VCaP (cell line): ENCODE data around the gene SSBP4.

ENCODE experiments used
- H3K27ac ChIP-seq: fragments of 450-650 bp; 2 replicates; pipeline ENCODE4 v1.5.1; 2017
- TF ChIP-seq, protein P1 (sequence below): fragments of 450-650 bp; conservative IDR thresholded peaks from 2 replicates; pipeline ENCODE4 v1.5.1; 2017; ENCODE audit warnings: mild to moderate bottlenecking, moderate library complexity

Gene SSBP4

GRCh38 chr19:18433735-18434398 lies 14.7 kb downstream of the SSBP4 start:
- peak overlapping the region; percentile 89 for H3K27ac ChIP-seq
- TF ChIP-seq, protein P1, sequence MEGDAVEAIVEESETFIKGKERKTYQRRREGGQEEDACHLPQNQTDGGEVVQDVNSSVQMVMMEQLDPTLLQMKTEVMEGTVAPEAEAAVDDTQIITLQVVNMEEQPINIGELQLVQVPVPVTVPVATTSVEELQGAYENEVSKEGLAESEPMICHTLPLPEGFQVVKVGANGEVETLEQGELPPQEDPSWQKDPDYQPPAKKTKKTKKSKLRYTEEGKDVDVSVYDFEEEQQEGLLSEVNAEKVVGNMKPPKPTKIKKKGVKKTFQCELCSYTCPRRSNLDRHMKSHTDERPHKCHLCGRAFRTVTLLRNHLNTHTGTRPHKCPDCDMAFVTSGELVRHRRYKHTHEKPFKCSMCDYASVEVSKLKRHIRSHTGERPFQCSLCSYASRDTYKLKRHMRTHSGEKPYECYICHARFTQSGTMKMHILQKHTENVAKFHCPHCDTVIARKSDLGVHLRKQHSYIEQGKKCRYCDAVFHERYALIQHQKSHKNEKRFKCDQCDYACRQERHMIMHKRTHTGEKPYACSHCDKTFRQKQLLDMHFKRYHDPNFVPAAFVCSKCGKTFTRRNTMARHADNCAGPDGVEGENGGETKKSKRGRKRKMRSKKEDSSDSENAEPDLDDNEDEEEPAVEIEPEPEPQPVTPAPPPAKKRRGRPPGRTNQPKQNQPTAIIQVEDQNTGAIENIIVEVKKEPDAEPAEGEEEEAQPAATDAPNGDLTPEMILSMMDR: no peak

- TF ChIP-seq, protein P1: no peak
- peak overlapping the region; percentile 89 for H3K27ac ChIP-seq
Measured at GRCh38 chr19:18434411-18435175, 15.4 kb downstream of the SSBP4 start.

DNA sequence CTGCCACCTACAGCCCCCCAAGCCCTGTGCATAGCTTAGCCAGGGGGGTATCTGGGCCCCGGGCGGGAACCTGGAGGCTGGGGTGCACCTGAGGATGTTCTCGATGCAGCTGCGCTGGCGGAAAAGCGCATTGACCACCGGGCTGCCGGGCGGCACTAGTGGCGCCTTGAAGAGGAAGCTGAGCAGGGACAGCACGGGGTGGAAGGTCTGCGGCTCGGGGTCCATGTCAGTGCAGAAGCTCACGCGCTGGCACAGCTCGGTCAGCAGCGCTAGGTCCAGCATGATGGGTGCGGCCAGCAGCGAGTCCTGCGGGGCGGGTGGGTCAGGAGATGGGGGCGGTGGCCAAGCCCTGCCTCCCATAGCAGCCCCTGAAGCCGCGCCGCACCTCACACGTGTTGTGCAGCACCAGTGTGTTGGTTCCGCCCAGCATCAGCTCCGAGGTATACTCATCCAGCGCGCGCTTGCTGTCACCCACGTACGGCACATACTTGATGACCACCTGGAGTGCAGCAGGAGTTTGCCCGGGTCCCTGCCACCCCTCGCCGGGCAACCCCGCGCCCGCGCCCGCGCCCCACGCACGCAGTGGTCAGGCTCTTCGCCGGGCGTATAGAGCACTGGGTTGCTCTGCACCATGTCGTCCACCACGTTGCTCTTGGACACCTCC lies 16.1 kb downstream of the SSBP4 start:
- H3K27ac ChIP-seq: no peak overlapping the region
- TF ChIP-seq, protein P1: no peak

DNA sequence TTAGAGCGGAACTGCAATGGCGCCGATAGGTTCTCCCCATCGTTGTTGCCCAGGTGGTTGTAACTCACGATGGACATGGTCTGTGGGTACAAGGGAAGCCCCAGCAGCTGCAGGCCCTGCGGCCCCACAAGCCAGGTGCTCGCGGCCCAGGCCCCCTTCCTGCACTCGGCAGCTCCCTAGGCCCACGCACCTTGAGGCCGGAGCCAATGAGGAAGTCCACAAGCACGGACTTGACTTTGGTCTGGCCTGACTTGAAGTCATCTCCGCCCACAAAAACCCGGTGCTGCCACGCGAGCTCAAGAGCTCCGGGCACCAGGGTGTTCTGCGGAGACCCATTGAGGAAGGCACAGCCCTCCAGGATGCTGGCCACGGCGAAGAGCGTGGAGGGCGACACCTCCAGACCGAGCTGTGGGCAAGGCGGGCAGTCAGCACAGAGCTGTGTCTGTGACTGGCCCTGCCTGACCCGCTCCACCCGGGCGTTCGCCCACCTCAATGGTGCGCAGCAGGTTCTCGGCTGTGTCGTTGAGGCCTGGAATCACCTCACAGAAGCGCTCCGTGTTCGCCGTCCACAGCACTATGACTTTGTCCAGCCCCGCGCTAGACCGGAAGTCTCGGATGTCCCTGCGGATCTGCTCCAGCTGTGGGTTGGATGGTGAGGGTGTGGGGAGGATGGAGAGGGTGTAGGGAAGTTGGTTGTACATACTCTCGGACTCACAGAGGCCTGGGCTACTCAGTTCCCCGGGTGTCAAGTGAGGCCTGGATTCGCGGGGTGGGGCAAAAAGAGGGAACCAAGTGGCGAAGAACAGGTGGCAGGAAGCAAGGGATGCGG lies 16.9 kb downstream of the SSBP4 start:
- H3K27ac ChIP-seq: no peak overlapping the region
- TF ChIP-seq, protein P1: no peak

DNA sequence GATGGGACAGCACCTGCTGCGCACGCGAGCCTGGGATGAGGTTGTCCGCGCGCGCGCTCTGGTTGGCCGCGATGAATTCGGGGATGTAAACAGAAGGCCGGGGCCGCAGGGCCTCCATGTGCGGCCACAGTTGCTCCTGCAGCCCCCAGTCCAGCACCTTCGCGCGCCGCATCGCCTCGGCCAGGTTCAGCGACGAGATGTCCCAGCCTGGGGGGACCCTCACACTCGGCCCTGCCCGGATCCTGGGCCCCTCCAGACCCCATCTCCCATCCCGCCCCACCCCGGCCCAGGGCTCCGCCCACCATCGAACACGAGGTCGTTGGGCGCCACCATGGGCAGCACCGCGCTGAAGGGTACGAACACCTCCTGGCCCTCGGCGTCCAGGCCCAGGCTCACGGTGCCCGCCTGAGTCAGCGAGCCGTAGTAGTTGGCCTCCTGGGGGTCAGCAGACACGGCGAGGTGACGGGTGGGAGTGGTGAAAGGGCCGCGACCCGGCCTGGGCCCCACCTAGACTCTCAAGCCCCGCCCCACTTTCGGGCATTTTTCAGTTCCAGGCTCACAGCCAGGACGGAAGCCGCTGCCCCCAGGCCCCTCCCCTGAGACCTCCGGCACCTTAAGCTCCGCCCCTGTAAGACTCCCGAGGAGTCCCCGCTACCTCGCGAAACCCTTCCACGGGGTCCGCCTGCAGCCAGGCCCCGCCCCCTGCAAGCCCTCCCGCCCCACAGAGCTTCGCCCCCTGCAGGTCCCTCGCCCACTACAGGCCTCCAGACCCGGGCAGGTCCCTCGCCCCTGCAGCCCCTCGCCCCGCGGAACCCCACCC lies 17.7 kb downstream of the SSBP4 start:
- TF ChIP-seq, protein P1: no peak
- H3K27ac ChIP-seq: peak overlapping the region; percentile 75; the same call in 1 of the 2 replicates

- H3K27ac ChIP-seq: peak within 1 kb of the TSS; percentile 75
- TF ChIP-seq, protein P1: no peak
Measured at GRCh38 chr19:18437491-18438330, 18.5 kb downstream of the SSBP4 start, which contains the start of gene ISYNA1. ISYNA1 (minus strand) TSS chr19:18438133; CDS start chr19:18437979, 154 bp downstream.
